RWPE2 (cell line): ENCODE data around the gene DRD4.

Source experiments
- ATAC-seq: fragments of 200-7000 bp; cut with Tn5 transposase; 3 replicates; pipeline ENCODE4 v1.9.1; 2021; ENCODE audit warnings: low read depth
- DNase-seq: peaks from one replicate; pipeline ENCODE4 v3.0.0-alpha.2; 2020; ENCODE audit warnings: low spot score
- H3K27ac ChIP-seq: fragments of 450-650 bp; 2 replicates; pipeline ENCODE4 v1.5.1; 2017; ENCODE audit warnings: mild to moderate bottlenecking; ENCODE audit not compliant: poor library complexity, severe bottlenecking
- H3K27me3 ChIP-seq: fragments of 250-450 bp; sonication (Bioruptor Pico); 2 replicates; pipeline ENCODE4 v1.5.1; 2021; ENCODE audit warnings: mild to moderate bottlenecking, moderate library complexity; ENCODE audit not compliant: insufficient read depth, poor library complexity, severe bottlenecking
- H3K36me3 ChIP-seq: fragments of 250-450 bp; sonication (Bioruptor Pico); 2 replicates; pipeline ENCODE4 v1.5.1; 2020; ENCODE audit warnings: low read depth, mild to moderate bottlenecking, moderate library complexity
- H3K4me1 ChIP-seq: fragments of 250-450 bp; sonication (Bioruptor Pico); 2 replicates; pipeline ENCODE4 v1.5.1; 2021; ENCODE audit warnings: mild to moderate bottlenecking, moderate library complexity; ENCODE audit not compliant: insufficient read depth, poor library complexity, severe bottlenecking
- H3K4me3 ChIP-seq: fragments of 250-450 bp; sonication (Bioruptor Pico); 2 replicates; pipeline ENCODE4 v1.5.1; 2021; ENCODE audit warnings: mild to moderate bottlenecking, moderate library complexity; ENCODE audit not compliant: severe bottlenecking
- H3K9me3 ChIP-seq: fragments of 250-450 bp; sonication (Bioruptor Pico); 2 replicates; pipeline ENCODE4 v1.5.1; 2021; ENCODE audit warnings: mild to moderate bottlenecking, moderate library complexity; ENCODE audit not compliant: severe bottlenecking
- TF ChIP-seq, protein P1 (sequence below): fragments of 450-650 bp; IDR thresholded peaks from one replicate; pipeline ENCODE4 v1.5.1; 2017; ENCODE audit warnings: mild to moderate bottlenecking, moderate library complexity; ENCODE audit not compliant: poor library complexity, severe bottlenecking

DRD4 gene

GRCh38 chr11:637593-638521, 788 bp downstream of the DRD4 start:
- Histone ChIP-seq H3K4me3 (no peak overlapping the region), H3K27me3 (no peaks in the 10 kb centered on the region), H3K9me3 (no peaks in the 10 kb centered on the region), H3K27ac (no peak overlapping the region), H3K4me1 (no peaks in the 10 kb centered on the region), H3K36me3 (peaks cover under 1% of the 10 kb centered on the region; the same call in 1 of the 2 replicates)
- ATAC-seq (no peak), DNase-seq (no peak)
- TF ChIP-seq, protein P1, sequence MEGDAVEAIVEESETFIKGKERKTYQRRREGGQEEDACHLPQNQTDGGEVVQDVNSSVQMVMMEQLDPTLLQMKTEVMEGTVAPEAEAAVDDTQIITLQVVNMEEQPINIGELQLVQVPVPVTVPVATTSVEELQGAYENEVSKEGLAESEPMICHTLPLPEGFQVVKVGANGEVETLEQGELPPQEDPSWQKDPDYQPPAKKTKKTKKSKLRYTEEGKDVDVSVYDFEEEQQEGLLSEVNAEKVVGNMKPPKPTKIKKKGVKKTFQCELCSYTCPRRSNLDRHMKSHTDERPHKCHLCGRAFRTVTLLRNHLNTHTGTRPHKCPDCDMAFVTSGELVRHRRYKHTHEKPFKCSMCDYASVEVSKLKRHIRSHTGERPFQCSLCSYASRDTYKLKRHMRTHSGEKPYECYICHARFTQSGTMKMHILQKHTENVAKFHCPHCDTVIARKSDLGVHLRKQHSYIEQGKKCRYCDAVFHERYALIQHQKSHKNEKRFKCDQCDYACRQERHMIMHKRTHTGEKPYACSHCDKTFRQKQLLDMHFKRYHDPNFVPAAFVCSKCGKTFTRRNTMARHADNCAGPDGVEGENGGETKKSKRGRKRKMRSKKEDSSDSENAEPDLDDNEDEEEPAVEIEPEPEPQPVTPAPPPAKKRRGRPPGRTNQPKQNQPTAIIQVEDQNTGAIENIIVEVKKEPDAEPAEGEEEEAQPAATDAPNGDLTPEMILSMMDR = no peak

GRCh38 chr11:638631-639331, 1.7 kb downstream of the DRD4 start:
- Histone ChIP-seq H3K27me3 (no peaks in the 10 kb centered on the region), H3K4me3 (no peak overlapping the region), H3K27ac (no peak overlapping the region), H3K4me1 (no peaks in the 10 kb centered on the region), H3K36me3 (peaks cover 9% of the 10 kb centered on the region; the same call in 1 of the 2 replicates), H3K9me3 (no peaks in the 10 kb centered on the region)
- no peak for ATAC-seq
- TF ChIP-seq, protein P1 = no peak
- DNase-seq = no peak

GRCh38 chr11:639332-639955, 2.4 kb downstream of the DRD4 start:
- H3K27me3 ChIP-seq = no peaks in the 10 kb centered on the region
- peaks cover 16% of the 10 kb centered on the region; the same call in 1 of the 2 replicates for H3K36me3 ChIP-seq
- no peaks in the 10 kb centered on the region for H3K4me1 ChIP-seq
- H3K4me3 ChIP-seq = no peak overlapping the region
- H3K27ac ChIP-seq = no peak overlapping the region
- ATAC-seq (no peak), DNase-seq (no peak)
- TF ChIP-seq, protein P1 = no peak
- no peaks in the 10 kb centered on the region for H3K9me3 ChIP-seq

DNA sequence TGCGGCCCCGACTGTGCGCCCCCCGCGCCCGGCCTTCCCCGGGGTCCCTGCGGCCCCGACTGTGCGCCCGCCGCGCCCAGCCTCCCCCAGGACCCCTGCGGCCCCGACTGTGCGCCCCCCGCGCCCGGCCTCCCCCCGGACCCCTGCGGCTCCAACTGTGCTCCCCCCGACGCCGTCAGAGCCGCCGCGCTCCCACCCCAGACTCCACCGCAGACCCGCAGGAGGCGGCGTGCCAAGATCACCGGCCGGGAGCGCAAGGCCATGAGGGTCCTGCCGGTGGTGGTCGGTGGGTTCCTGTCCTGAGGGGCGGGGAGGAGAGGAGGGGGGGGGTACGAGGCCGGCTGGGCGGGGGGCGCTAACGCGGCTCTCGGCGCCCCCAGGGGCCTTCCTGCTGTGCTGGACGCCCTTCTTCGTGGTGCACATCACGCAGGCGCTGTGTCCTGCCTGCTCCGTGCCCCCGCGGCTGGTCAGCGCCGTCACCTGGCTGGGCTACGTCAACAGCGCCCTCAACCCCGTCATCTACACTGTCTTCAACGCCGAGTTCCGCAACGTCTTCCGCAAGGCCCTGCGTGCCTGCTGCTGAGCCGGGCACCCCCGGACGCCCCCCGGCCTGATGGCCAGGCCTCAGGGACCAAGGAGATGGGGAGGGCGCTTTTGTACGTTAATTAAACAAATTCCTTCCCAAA, 3.1 kb downstream of the DRD4 start:
- no peaks in the 10 kb centered on the region for H3K4me1 ChIP-seq
- H3K4me3 ChIP-seq = no peak overlapping the region
- TF ChIP-seq, protein P1 = no peak
- H3K27me3 ChIP-seq = no peaks in the 10 kb centered on the region
- no peaks in the 10 kb centered on the region for H3K9me3 ChIP-seq
- peaks cover 17% of the 10 kb centered on the region for H3K36me3 ChIP-seq
- ATAC-seq (no peak), DNase-seq (no peak)
- no peak overlapping the region for H3K27ac ChIP-seq
